ENCODE measurements around the gene TNNI2. TPM values are rescaled to one million over a fixed set of nuclear protein-coding genes. Genes with fewer than 3 reads are reported as not detected.

TNNI2 gene
- total RNA-seq, 2 donors from 2014 or later: not detected

DNA sequence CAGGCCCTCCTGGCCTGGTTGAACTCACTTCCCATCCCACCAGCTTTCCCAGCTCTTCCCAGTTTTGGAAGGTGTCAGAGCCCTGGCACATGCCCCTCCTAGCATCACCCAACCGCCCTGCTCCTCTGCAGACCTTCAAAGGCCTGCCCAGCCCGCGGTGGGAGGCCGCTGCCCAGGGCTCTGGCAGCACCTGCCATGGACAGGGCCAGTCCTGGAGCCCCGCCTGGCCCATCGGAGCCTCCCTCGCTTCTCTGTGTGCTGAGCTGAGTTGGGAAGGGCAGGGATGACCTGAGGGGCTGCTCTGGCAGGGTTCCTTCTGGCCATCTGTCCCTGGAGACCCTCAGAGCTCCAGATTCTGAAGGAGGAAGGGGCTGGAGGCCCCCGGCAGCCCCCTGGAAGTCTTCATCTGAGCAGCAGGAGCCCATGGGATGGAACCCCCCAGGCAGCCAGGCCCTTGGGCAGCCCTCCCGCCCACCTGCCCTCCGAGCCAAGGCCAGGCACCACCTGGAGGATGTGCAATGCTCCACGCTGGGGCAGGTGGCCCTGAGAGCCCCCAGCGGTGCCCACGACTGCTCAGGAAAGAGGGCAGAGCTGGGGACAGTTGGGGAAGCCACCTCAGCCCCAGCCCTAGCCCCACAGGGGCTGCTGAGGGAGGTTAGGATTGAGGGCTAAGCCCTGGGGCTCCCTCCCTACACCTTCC is 17.7 kb downstream of the TNNI2 start:
- Mint-ChIP-seq H3K36me3 (ENCODE audit: low read depth) (no peaks in the 10 kb centered on the region), H3K4me1 (no peaks in the 10 kb centered on the region), H3K27ac (no peak overlapping the region), H3K27me3 (ENCODE audit: insufficient read depth) (no peaks in the 10 kb centered on the region), H3K4me3 (no peak overlapping the region), H3K9me3 (no peaks in the 10 kb centered on the region)
- Histone ChIP-seq H3K4me1 (ENCODE audit: control insufficient read depth, insufficient read depth, low read length) (no peaks in the 10 kb centered on the region), H3K9me3 (ENCODE audit: control insufficient read depth, low read length) (no peaks in the 10 kb centered on the region), H3K27me3 (ENCODE audit: control insufficient read depth, insufficient read depth, low read length, poor library complexity, severe bottlenecking) (no peaks in the 10 kb centered on the region), H3K4me3 (ENCODE audit: low read length) (no peak overlapping the region), H3K9ac (ENCODE audit: extremely low read depth, low read length, poor library complexity, severe bottlenecking) (no peak overlapping the region), H3K36me3 (ENCODE audit: control insufficient read depth, insufficient read depth, low read length) (no peaks in the 10 kb centered on the region), H3K27ac (ENCODE audit: low read depth, low read length) (no peak overlapping the region)
- TF ChIP-seq, protein P1, sequence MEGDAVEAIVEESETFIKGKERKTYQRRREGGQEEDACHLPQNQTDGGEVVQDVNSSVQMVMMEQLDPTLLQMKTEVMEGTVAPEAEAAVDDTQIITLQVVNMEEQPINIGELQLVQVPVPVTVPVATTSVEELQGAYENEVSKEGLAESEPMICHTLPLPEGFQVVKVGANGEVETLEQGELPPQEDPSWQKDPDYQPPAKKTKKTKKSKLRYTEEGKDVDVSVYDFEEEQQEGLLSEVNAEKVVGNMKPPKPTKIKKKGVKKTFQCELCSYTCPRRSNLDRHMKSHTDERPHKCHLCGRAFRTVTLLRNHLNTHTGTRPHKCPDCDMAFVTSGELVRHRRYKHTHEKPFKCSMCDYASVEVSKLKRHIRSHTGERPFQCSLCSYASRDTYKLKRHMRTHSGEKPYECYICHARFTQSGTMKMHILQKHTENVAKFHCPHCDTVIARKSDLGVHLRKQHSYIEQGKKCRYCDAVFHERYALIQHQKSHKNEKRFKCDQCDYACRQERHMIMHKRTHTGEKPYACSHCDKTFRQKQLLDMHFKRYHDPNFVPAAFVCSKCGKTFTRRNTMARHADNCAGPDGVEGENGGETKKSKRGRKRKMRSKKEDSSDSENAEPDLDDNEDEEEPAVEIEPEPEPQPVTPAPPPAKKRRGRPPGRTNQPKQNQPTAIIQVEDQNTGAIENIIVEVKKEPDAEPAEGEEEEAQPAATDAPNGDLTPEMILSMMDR (conservative IDR thresholded peaks at IDR 0.05): no peak
- no peak for DNase-seq
- WGBS, 2 experiments (ENCODE audit: insufficient coverage in 1 of 2, insufficient read length in 1 of 2): 83 to 91% methylated on average over 1 to 13 of the region's 13 CpGs

DNA sequence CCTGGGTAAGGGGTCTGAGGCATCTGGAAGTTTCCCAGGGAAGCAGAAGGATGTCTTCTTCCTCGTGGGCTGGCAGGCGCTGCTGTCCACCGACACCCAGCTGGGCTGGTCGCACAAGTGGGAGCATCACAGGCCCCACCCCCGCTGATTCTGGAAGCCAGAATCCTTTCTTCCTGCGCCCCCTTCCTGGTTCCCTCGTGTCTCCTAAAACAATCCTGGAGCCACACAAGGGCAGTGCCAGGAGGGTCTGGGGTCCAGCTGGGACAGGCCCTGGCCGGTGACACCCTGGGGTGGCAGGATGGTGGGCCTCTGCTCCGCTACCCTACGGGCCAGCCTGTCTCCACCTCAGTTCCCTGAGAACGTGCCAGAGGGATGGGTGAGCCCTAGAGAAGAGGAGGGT is 18.3 kb downstream of the TNNI2 start:
- no peaks in the 10 kb centered on the region for H3K4me1 ChIP-seq (ENCODE audit: control insufficient read depth, insufficient read depth, low read length)
- no peaks in the 10 kb centered on the region for H3K36me3 Mint-ChIP-seq (ENCODE audit: low read depth)
- no peaks in the 10 kb centered on the region for H3K9me3 Mint-ChIP-seq
- no peaks in the 10 kb centered on the region for H3K27me3 ChIP-seq (ENCODE audit: control insufficient read depth, insufficient read depth, low read length, poor library complexity, severe bottlenecking)
- TF ChIP-seq, protein P1 (conservative IDR thresholded peaks at IDR 0.05): no peak
- H3K9me3 ChIP-seq (ENCODE audit: control insufficient read depth, low read length): no peaks in the 10 kb centered on the region
- no peak overlapping the region for H3K27ac Mint-ChIP-seq
- no peak overlapping the region for H3K9ac ChIP-seq (ENCODE audit: extremely low read depth, low read length, poor library complexity, severe bottlenecking)
- H3K36me3 ChIP-seq (ENCODE audit: control insufficient read depth, insufficient read depth, low read length): no peaks in the 10 kb centered on the region
- no peaks in the 10 kb centered on the region for H3K27me3 Mint-ChIP-seq (ENCODE audit: insufficient read depth)
- H3K27ac ChIP-seq (ENCODE audit: low read depth, low read length): no peak overlapping the region
- no peaks in the 10 kb centered on the region for H3K4me1 Mint-ChIP-seq
- no peak overlapping the region for H3K4me3 ChIP-seq (ENCODE audit: low read length)
- no peak overlapping the region for H3K4me3 Mint-ChIP-seq
- 89% methylated on average over 4 to 11 of the region's 11 CpGs for WGBS, 2 experiments (ENCODE audit: insufficient coverage in 1 of 2, insufficient read length in 1 of 2)
- DNase-seq: no peak

DNA sequence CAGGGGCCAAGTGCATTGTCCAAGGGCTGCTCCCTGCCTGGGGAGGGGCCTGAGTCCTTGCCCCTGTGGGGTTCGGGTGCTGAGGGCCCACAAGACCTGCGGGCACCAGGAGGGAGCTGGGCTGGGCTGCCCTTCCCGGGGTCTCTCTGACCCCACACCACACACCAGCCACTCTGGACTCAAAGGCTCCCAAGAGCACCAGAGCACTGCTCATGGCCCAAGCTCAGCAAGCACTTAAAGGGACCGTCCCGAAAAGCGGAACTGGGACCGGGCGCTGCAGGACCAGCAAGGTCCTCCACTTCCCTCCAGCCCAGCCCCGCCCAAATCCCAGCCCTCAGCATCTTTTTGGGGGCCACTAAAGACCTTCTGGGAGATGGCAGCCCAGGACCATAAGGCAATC is 19.4 kb downstream of the TNNI2 start:
- Histone ChIP-seq H3K4me1 (ENCODE audit: control insufficient read depth, insufficient read depth, low read length) (no peaks in the 10 kb centered on the region), H3K36me3 (ENCODE audit: control insufficient read depth, insufficient read depth, low read length) (no peaks in the 10 kb centered on the region), H3K9me3 (ENCODE audit: control insufficient read depth, low read length) (no peaks in the 10 kb centered on the region), H3K9ac (ENCODE audit: extremely low read depth, low read length, poor library complexity, severe bottlenecking) (no peak overlapping the region), H3K27me3 (ENCODE audit: control insufficient read depth, insufficient read depth, low read length, poor library complexity, severe bottlenecking) (no peaks in the 10 kb centered on the region), H3K4me3 (ENCODE audit: low read length) (no peak overlapping the region), H3K27ac (ENCODE audit: low read depth, low read length) (no peak overlapping the region)
- Mint-ChIP-seq H3K4me3 (no peak overlapping the region), H3K36me3 (ENCODE audit: low read depth) (no peaks in the 10 kb centered on the region), H3K9me3 (no peaks in the 10 kb centered on the region), H3K27me3 (ENCODE audit: insufficient read depth) (peaks cover 4% of the 10 kb centered on the region), H3K4me1 (no peaks in the 10 kb centered on the region), H3K27ac (no peak overlapping the region)
- 93% methylated on average over 9 of the region's 9 CpGs; no CpG with 5 or more reads in 1 of the 2 experiments for WGBS, 2 experiments (ENCODE audit: insufficient coverage in 1 of 2, insufficient read length in 1 of 2)
- TF ChIP-seq, protein P1 (conservative IDR thresholded peaks at IDR 0.05): no peak
- no peak for DNase-seq

Data from endodermal cell (in vitro differentiated cells).